HG03095 (cell line): ENCODE measurements around the gene BIRC2.

Experiments
- ATAC-seq: cut with Tn5 transposase; IDR thresholded peaks from one replicate; pipeline ENCODE4 v1.9.1; 2021; ENCODE audit warnings: moderate library complexity; ENCODE audit not compliant: unreplicated experiment

Gene BIRC2

GRCh38 chr11:102399189-102399588 is 52.2 kb downstream of the BIRC2 start:
- ATAC-seq, result no peak

GRCh38 chr11:102400603-102401002 is 53.6 kb downstream of the BIRC2 start:
- no peak for ATAC-seq

DNA sequence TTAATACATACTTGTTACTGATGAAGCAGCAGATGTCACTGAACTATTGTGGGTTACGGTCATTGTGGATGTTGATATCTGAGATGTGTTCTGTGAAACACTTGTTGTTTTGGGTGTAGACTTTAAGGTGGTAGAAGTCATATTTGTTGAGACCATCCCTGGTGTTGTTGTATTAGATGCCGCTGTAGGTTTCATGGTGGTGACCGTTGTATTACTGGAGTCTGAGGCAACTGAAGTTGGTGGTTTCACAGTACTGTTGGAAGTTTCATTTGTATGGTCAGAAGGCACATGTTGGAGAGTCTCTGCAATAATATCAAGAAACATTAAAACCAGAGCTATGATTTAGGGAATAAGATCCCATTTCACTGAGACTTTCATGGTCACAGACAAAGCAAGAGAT is 54.9 kb downstream of the BIRC2 start:
- no peak for ATAC-seq

DNA sequence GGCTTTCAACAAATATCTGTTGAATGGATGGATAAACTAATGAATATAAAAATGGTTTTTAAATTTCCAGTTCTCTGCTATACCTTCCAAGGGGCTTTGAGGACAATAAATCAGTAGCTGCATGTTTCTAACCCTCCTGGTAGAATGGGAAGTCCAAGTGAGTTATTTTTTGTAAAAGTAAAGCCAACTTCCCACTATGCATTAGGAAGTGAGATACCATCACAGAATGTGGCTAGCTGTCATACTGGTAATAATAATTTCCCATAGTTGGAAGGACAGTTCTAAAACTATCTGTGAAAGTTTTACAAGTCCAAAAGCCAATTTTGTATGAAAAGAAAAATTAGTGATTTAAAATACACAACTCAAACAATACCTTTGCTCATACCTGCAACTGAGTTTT is 55.5 kb downstream of the BIRC2 start:
- ATAC-seq, result no peak

- ATAC-seq, result no peak
These were observed 58.5 kb downstream of the BIRC2 start for GRCh38 chr11:102405501-102405900.

DNA sequence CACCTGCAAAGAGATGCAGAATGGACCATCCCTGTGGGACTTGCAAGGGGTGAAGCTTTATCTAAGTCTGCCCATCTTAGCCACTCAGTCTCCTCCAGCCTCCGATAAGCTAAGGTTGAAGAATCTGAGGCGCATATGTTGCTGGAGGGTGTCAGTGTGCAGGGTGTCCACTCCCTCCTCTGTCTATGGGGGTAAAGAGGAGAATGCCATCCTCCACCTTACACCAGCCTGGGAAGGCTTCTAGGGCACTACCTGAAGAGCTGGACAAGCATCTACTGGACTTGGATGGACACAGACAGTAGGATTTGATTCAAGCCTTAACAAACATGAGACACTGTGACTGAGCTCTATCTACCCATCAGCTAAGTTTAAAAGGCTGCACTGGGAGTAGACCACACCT is 59.1 kb downstream of the BIRC2 start:
- ATAC-seq, result no peak

DNA sequence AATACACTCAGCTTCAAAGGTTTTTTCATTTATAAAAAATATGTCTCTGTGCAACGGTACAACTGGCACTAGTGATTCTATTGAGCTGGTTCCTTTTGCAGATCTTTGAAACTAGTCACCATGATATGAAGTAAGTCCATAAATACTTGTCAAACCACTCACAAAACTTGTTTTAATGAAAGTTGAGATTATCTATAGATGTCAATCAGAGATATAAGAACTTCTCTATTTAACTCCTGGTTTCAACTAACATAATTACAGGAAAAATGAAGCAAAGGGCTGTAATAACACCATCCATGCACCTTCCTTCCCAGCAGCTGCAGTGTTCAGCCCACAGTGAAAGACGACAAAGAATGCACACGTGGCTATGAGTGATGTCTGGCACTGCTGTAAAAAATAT is 60.9 kb downstream of the BIRC2 start:
- no peak for ATAC-seq

GRCh38 chr11:102408339-102408738 is 61.3 kb downstream of the BIRC2 start:
- ATAC-seq, result no peak

DNA sequence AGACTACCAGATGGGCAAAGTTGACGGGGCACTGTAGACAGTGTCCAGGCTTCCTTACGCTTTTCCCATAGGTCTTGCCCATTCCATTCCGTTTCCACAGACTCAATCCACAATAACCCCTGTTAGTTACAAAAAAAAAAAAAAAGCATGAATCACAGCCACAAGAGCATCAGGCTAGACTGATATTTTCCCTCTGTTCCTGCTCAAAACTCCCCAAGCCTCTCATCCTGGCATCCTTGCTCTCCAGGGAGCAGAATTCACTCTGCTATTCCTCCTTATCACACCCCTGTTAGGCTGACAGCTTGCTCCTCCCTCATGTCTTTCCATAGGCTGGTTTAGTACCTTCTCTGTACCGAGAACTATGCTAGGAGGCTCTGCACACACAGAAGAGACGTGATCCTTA is 63.4 kb downstream of the BIRC2 start:
- ATAC-seq, result no peak

GRCh38 chr11:102411142-102411541 is 64.1 kb downstream of the BIRC2 start:
- no peak for ATAC-seq

DNA sequence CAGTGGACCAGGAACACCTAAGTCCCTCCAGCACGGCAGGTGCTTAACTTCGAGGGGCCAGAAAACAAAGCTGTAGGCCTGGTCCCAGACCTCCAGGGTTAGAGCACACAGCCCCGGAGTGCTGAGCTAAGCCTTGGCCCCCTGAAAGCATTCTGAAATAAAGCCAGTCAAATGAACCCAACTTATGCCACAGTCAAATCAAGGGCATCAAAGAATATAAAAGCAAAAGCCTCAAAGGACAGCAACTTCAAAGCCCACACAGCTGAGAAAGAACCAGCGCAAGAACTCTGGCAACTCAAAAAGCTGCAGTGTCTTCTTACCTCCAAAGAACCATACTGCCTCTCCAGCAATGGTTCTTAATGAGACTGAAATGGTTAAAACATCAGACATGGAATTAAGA is 66.5 kb downstream of the BIRC2 start:
- ATAC-seq, result no peak

DNA sequence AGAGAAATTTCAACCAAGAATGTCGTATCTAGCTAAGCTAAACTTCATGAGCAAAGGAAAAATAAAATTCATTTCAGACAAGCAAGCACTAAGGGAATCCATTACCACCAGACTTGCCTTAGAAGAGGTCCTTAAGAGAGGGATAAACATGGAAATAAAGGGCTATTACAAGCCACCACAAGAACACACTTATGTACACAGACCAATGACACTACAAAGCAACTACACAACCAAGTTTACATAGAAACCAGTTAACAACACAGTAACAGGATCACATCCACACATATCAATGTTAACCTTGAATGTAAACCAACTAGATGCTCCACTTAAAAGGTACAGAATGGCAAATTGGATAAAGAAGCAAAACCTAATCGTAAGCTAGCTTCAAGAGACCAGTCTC is 67.5 kb downstream of the BIRC2 start:
- ATAC-seq, result no peak

GRCh38 chr11:102415304-102415916 is 68.4 kb downstream of the BIRC2 start:
- ATAC-seq, result no peak

GRCh38 chr11:102416976-102417375 is 70.0 kb downstream of the BIRC2 start:
- no peak for ATAC-seq

- ATAC-seq, result no peak
These were observed 72.2 kb downstream of the BIRC2 start for GRCh38 chr11:102419181-102419580.

DNA sequence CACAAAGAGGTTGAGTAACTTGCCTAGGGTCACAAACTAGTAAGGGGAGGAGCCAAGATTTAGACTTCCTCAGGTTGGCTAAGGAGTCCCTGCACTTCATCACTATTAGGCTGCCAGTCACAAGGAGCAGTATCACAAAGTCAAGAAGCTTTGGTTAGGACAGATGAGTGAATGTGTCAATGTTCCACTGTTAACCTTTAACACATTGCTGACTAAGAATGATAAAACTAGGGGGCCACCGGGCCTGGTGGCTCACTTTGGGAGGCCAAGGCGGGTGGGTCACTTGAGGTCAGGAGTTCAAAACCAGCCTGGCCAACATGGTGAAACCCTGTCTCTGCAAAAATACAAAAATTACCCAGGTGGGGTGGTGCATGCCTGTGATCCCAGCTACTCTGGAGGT is 73.5 kb downstream of the BIRC2 start:
- peak; percentile 82 for ATAC-seq

GRCh38 chr11:102421261-102421660 is 74.2 kb downstream of the BIRC2 start:
- no peak for ATAC-seq

- ATAC-seq, result no peak
These were observed 76.1 kb downstream of the BIRC2 start for GRCh38 chr11:102422817-102423712.

DNA sequence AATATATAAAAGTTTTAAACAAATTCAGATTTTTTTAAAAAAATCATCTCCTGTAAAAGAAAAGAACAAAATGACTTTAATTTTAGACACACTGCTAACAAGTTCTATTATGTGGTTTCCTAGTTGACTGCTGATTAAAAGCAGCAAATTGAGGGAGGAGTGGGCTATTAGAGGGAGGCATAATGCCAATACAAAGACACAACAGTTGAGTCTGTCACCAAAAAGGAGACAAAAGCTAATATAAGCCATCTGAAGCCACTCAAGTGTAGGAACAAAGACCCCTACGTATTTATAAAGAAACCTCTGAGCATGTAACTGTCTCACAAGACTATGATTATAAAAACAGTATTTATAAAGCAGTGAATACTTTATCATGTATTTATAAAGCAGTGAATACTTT is 76.9 kb downstream of the BIRC2 start:
- no peak for ATAC-seq

DNA sequence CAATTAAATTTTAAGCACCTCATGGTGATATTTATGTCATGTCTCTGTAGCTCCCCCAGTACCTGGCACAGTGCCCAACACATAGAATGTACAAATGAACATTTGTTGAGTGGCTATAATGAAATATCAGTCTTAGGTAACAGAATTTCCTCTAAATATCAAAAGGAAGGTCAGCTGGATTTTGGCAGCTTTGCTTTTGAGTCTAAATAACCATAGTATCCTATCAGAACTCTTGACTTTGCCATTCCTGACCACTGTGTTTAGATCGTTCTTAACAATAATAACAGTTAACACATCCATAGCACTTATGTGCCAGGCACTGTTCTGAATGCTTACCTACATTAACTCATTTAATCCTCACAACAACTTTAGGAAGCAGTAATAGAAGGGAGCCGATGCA is 79.0 kb downstream of the BIRC2 start:
- no peak for ATAC-seq

DNA sequence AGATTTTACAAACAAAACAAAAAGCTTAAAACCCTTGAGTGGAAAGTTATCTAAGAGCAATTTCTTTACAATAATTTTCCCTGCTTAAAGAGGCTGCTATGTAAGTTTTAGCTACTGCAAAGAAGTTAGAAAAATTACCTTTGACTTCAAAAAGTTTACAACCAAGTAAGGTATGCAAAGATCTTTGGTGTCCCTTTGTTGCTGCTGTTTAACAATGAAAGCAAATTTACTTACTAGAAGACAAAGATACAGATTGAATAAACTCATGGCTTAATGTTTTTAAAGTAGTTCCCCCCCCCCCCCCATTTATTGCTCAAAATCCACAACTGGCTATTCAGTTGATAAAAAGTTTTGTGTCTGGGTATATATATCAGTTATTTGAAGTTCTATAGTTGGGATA is 79.6 kb downstream of the BIRC2 start:
- no peak for ATAC-seq

DNA sequence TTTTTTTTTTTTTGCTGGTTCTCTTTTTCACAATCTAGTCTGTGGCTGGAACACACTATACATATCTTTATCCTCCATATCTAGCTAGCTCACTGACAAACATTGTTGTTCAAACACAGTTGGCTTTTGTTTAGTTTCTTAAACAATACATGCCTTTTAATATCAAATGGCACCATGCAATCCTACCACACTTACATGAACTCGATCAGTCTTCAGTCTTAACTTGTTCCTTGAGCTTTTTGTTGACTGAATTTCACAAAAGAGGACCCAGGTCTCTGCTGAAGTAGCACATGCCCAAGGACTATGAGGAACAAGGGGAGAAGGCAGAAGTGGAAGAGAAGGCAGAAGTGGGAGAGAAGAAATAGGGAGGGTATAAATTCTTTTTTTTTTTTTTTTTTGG is 80.1 kb downstream of the BIRC2 start:
- no peak for ATAC-seq
